Tibial artery (tissue), 4 donors: ENCODE measurements around the gene NLGN2.
A peak's percentile ranks its signal among the peaks of the same experiment; 100 is the strongest.

ENCODE experiments used
- DNase-seq, 2 donors: peaks; one replicate each; pipeline ENCODE4 v3.0.0-alpha.2; 2019
- H3K27ac ChIP-seq, 2 donors: fragments of 200-600 bp; sonication (generic) in 1 of 2; 1 replicate in 1 of 2; 2 replicates in 1 of 2; pipeline ENCODE4 v1.5.1; 2018 to 2019; ENCODE audit warnings: mild to moderate bottlenecking in 1 of 2
- H3K27me3 ChIP-seq, 2 donors: fragments of 200-600 bp; sonication (generic) in 1 of 2; one replicate each; pipeline versions ENCODE4 v1.5.1 to v1.6.0; 2016 to 2019
- H3K36me3 ChIP-seq, 3 donors: fragments of 200-600 bp; sonication (generic) in 2 of 3; one replicate each; pipeline ENCODE4 v1.5.1; 2016 to 2019; ENCODE audit warnings: mild to moderate bottlenecking in 2 of 3
- H3K4me1 ChIP-seq, 4 donors: fragments of 200-600 bp; sonication (generic) in 2 of 4; 1 replicate in 3 of 4; 2 replicates in 1 of 4; pipeline ENCODE4 v1.5.1; 2016 to 2019
- H3K4me3 ChIP-seq, 2 donors: fragments of 200-600 bp; sonication (generic) in 1 of 2; 1 replicate in 1 of 2; 2 replicates in 1 of 2; pipeline ENCODE4 v1.5.1; 2018 to 2019; ENCODE audit warnings: mild to moderate bottlenecking in 2 of 2
- H3K9me3 ChIP-seq, 3 donors: fragments of 200-600 bp; sonication (generic) in 1 of 3; one replicate each; pipeline ENCODE4 v1.5.1; 2016 to 2019
- CTCF ChIP-seq, 2 experiments: fragments of 200-600 bp in 1 of 2; fragments of 450-650 bp in 1 of 2; IDR thresholded peaks; one replicate each; pipeline ENCODE4 v1.5.1; 2017 to 2019; ENCODE audit warnings: antibody characterized with exemption in 2 of 2, mild to moderate bottlenecking in 1 of 2, moderate library complexity in 1 of 2
- intact Hi-C: fragments of 100-400 bp; cut with DNase I; formaldehyde crosslinking; loops from one replicate; pipeline ENCODE4 v1.15.0; 2023; ENCODE audit warnings: low total_unique reads

The NLGN2 gene

GRCh38 chr17:7393613-7394451 is 13.8 kb upstream of the NLGN2 start:
- intact Hi-C loops, result no loop called here
- Histone ChIP-seq H3K4me1 (peaks cover 0 to 26% (median 16%) of the 10 kb centered on the region in 4 donors), H3K9me3 (no peaks in the 10 kb centered on the region), H3K27me3 (no peaks in the 10 kb centered on the region), H3K36me3 (peaks cover 0 to 29% (median 22%) of the 10 kb centered on the region in 3 donors), H3K4me3 (peak overlapping the region; percentile 62 to 73), H3K27ac (peak overlapping the region; percentile 88 to 90)
- DNase-seq, result no peak
- no peak for TF ChIP-seq CTCF (IDR thresholded peaks at IDR 0.05)

GRCh38 chr17:7394452-7395191 is 13.0 kb upstream of the NLGN2 start, which contains the start of gene PLSCR3:
PLSCR3 (minus strand) TSS chr17:7394525; CDS start chr17:7394110, 415 bp downstream.
- Histone ChIP-seq H3K4me3 (peak within 1 kb of the TSS; percentile 62 to 73), H3K27me3 (no peaks in the 10 kb centered on the region), H3K36me3 (peaks cover 0 to 21% (median 15%) of the 10 kb centered on the region in 3 donors), H3K4me1 (peaks cover 0 to 26% (median 16%) of the 10 kb centered on the region in 4 donors), H3K27ac (peak within 1 kb of the TSS; percentile 88 to 90), H3K9me3 (no peaks in the 10 kb centered on the region)
- peak; percentile 87 to 94 for DNase-seq
- intact Hi-C loops, result no loop called here
- TF ChIP-seq CTCF (IDR thresholded peaks at IDR 0.05), result peak; percentile 27 to 51

GRCh38 chr17:7396147-7396546 is 11.5 kb upstream of the NLGN2 start:
- H3K9me3 ChIP-seq, result no peaks in the 10 kb centered on the region
- peaks cover 0 to 24% (median 16%) of the 10 kb centered on the region in 4 donors for H3K4me1 ChIP-seq
- peaks cover 0 to 6% (median 0%) of the 10 kb centered on the region in 3 donors for H3K36me3 ChIP-seq
- H3K27ac ChIP-seq, result no peak overlapping the region
- TF ChIP-seq CTCF (IDR thresholded peaks at IDR 0.05), result no peak
- intact Hi-C loops, result no loop called here
- H3K4me3 ChIP-seq, result no peak overlapping the region
- H3K27me3 ChIP-seq, result no peaks in the 10 kb centered on the region
- DNase-seq, result no peak

GRCh38 chr17:7398612-7399011 is 9.0 kb upstream of the NLGN2 start:
- no peak for TF ChIP-seq CTCF (IDR thresholded peaks at IDR 0.05)
- DNase-seq, result no peak
- intact Hi-C loops, result no loop called here

GRCh38 chr17:7403043-7403726 is 4.5 kb upstream of the NLGN2 start:
- peak in 1 of 2 donors; percentile 63 for DNase-seq
- intact Hi-C loops, result no loop called here
- no peak for TF ChIP-seq CTCF (IDR thresholded peaks at IDR 0.05)
- Histone ChIP-seq H3K4me3 (peak overlapping the region; percentile 61 to 74), H3K4me1 (peaks cover 0 to 33% (median 24%) of the 10 kb centered on the region in 4 donors), H3K27ac (peak overlapping the region; percentile 90), H3K9me3 (no peaks in the 10 kb centered on the region), H3K36me3 (peaks cover 0 to 1% (median 0%) of the 10 kb centered on the region in 3 donors), H3K27me3 (no peaks in the 10 kb centered on the region)

More at GRCh38 chr17:7398612-7399011, 9.0 kb upstream of the NLGN2 start:
- Histone ChIP-seq H3K9me3 (no peaks in the 10 kb centered on the region), H3K36me3 (no peaks in the 10 kb centered on the region), H3K27ac (no peak overlapping the region), H3K4me1 (peaks cover 0 to 28% (median 25%) of the 10 kb centered on the region in 4 donors), H3K4me3 (no peak overlapping the region), H3K27me3 (no peaks in the 10 kb centered on the region)
